T-helper 2 cell (primary cell): Measurements from ENCODE around the gene TP73.
A peak's percentile ranks its signal among the peaks of the same experiment; 100 is the strongest.

ENCODE experiments used
- DNase-seq, 5 experiments: peaks; one replicate each; pipeline versions ENCODE4 v3.0.0 to v3.0.0-alpha.2; 2012 to 2022

The TP73 gene

GRCh38 chr1:3690282-3691065 is 38.2 kb downstream of the TP73 start:
- no peak for DNase-seq

- DNase-seq: no peak
These were observed 39.3 kb downstream of the TP73 start for GRCh38 chr1:3691421-3692204.

GRCh38 chr1:3692598-3692997 is 40.3 kb downstream of the TP73 start:
- no peak for DNase-seq

- no peak for DNase-seq
These were observed 41.0 kb downstream of the TP73 start for GRCh38 chr1:3693321-3693720.

- peak in 1 of 5 experiments; percentile 17 for DNase-seq
These were observed 43.3 kb downstream of the TP73 start for GRCh38 chr1:3695326-3696217.

DNA sequence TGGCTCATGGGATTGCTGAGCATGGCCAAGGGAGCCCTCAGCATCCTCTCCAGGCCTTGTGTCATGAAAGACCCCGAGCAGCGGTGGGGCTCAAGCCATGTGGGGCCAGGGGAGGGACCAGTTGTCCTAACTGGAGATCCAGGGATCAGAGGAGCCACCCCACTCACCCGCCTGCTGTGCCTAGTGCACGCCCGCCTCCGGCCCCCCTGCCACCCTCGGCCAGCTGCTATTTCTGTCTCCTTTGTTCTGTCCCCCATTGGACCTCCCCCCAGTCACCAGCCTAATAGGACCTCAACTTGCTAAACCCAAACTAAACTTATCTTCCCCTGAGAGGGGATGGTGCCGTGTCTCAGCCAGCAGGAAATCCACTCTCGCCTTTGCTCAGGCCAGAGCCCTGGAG is 44.4 kb downstream of the TP73 start:
- no peak for DNase-seq

DNA sequence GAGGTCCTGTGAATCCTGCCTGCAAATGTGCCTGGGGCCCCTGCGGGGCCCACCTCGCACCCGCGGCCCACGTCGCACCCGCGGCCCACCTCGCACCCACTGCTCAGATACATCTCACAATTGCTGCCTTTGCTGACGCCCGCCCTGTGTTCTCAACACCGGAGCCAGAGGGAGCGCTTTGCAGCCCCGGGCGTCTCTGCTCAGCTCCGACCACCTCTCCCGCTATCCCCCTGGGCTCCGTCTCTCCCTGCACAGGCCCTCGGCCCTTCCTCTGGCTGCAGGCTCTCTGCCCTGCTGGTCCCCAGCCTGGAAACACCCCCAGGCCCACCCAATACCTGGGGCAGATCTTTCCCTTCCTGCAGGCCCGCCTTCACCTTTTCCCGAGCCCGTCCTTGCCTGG is 44.8 kb downstream of the TP73 start:
- DNase-seq: no peak

DNA sequence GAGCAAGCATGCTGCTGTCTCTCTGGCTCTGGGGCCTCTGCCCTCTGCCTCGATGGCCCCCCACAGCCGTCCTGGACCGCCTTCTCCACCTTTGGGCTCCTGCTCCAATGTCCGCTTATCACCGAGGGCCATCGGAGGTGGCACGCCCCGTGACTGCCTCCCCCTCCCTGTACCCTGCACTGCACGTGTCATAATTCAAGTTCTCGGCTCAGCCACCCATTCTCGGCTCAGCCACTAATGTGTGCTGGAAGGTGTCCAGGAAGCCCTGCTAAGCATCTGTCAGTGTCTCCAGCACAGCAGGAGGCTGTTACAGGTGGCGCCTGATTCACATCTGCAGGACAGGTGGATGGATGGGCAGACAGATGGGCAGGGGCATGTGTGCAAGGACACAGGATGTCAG is 45.5 kb downstream of the TP73 start:
- no peak for DNase-seq

GRCh38 chr1:3698660-3699408 is 46.5 kb downstream of the TP73 start:
- no peak for DNase-seq

DNA sequence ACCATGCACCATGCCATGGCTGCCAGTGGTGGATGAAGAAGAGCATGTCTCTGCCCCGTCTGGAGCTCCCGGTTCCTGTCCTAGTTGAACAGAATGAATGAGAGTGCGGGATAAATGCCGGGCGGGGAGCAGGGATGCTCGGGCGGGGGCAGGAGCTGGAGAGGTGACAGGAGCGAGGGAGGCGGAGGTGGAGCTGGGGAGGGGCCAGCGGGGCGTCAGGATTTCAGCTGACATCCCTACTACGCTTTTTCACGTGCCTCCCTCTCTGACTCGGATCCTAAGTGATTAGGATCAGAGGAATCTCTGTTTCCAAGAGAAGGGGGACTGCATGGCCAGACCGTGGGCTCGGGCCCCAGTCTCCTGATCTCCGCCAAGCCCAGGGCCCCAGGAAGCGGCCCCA is 47.3 kb downstream of the TP73 start:
- no peak for DNase-seq

DNA sequence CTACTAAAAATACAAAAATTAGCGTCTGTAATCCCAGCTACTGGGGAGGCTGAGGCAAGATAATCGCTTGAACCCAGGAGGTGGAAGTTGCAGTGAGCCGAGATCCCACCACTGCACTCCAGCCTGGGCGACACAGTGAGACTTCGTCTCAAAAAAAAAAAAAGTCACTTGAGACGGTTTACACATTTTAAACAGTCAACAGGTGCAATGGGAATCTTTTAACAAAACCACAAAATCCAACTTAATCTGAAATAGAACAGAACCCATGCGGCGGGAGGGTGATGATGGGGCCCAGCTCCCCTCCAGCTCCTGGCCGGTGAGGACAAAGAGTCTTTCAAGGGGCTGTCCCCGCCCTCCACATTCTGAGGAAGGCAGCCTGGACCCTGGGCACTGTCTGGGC is 48.3 kb downstream of the TP73 start:
- DNase-seq: no peak

GRCh38 chr1:3702528-3702927 is 50.2 kb downstream of the TP73 start:
- no peak for DNase-seq

DNA sequence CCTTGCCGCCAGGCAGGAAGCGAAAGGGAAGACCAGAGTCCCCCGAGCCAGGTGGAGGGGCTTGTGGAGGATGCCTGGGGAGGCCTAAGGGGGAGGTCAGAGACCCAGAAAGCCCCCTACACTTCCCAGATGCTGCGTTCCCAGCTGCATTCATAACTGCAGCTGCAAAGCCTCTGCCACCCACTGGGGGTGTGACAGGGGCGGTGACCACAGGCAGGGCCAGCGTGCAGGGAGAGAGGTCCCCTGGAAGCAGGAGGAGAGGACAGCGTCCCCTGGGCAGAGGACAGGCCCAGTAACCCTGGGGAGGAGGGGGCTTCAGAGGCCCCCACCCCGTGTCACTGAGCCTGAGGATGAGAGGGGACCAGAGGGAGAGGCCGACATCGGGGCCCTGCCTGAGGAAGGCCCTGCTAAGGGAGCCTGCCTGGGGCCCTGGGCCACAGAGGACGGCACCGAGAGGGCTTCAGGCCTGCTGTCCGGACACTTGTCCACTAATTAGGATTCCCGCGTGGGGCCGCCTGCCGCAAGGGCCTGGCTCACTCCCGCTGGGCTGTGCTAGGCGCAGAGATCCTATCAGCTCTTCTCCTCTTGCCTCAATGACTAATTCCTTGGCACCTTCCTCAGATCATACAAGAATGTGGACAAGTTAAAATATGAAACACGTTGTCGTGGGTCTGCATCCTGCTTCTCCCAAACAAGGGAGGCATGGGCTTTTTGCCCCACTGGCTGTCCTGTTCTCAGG is 50.8 kb downstream of the TP73 start:
- no peak for DNase-seq

DNA sequence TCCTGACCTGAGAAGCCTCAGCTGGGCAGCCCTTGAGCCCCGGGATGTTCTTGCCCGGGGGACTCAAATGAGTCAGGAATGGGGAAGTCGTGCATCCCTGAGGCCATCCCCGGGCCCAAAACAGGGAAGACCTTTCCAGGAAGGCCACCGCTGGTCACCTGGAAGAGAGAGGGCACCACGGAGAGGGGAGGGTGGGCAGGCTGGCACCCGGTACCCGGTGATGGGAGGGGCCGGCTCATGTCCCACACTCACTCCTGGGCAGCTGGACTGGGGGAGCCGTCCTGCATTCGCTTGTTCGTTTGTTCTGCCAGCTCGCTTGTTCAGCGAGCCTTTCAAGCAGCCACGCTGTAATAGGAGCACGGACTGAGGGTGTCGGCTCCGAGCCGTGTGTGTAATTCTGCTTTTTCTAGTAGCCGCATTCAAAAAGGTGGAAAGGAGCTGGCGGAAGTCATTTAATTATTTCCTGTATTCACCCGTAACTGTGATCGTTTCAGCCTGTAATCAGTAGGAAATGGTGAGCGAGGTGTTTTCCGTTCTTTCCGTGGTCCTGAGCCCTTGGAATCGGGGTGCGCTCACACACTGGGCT is 51.6 kb downstream of the TP73 start:
- DNase-seq: no peak

DNA sequence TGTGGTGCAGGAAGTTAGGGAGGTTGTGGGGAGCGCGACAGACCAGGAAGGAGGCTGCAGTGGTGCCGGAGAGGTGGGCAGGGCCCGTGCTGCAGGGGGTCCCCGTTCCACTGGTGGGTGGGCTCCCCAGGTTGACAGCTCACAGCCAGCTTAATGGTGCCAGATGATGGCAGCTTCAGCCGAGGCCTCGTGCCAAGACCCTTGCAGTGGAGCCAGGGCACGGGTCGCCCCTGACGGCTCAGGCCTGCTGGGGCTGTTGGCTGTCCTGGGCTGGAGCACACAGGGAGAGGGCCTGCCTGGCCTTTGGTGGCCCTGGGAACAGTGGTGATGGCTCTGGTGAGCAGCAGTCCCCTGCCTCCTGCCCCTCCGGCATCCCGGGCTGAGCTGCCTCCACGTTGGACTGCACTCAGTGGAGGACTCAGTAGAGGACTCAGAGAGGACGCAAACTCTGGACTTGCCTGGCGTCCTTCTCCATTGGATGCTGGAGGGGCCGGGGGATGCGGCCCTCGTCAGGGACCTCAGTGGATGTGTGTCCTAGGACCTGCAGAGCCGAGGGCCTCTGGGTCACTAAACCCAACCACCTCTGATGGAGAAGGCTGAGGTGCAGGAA is 53.1 kb downstream of the TP73 start:
- DNase-seq: no peak

- DNase-seq: no peak
These were observed 54.5 kb downstream of the TP73 start for GRCh38 chr1:3706651-3707297.

DNA sequence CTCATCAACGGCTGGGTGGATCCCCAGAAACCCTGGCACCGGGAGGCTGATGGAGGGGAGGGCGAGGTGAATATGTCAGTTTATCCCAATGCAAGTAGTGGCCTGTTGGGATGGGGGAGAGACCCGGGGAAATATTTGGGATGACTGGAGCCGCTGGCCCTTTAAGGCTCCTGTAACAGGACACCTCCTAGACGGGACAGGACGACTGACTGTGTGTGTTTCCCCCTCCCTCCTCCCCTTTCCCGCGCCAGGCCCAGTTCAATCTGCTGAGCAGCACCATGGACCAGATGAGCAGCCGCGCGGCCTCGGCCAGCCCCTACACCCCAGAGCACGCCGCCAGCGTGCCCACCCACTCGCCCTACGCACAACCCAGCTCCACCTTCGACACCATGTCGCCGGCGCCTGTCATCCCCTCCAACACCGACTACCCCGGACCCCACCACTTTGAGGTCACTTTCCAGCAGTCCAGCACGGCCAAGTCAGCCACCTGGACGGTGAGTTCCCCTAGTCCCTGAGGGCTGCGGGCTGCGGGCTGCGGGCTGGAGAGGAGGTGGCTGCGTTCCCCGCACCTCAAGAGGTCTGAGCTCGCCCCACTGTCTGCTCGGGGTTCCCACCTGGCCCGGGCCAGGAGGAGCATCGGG is 55.1 kb downstream of the TP73 start:
- no peak for DNase-seq

DNA sequence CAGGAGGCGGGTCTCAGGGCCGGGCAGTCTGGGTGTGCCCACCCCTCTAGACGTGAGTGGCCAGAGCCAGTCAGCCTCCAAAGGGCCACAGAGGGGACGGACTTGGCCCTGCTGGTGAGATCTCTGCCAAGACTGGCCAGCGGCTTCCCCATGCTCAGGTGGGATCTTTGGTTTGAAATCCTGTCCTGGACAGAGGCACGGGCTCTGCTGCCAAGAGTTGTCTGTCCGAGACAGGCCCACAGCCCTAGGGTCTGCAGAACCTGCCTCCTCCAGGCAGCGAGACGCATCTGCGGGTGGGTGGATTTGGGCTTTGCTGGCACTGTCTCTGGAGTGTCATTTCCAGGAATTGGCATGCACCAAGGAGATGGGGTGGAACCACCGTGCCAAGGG is 55.6 kb downstream of the TP73 start:
- no peak for DNase-seq

- DNase-seq: no peak
These were observed 56.5 kb downstream of the TP73 start for GRCh38 chr1:3708791-3709190.

DNA sequence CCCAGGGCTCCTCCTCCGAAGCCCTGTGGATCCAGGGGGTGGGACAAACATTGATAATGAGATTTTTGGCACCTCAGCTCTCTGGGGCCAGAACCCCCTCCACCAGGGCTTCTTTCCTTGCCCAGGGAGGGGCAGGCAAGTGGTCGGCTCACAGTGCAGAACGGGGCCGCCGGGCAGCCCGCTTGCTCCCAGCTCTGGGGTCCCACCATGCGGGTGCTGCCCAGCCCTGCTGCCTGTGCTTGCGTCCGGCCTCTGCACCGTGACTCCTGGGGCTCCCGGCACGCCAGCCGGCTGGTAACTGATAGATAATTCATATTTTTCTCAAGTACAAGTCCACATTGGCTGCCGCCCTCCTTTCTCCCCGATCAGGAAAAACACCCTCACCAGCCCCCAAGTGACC is 57.9 kb downstream of the TP73 start:
- DNase-seq: no peak
